Measurements from ENCODE around the gene PLK3.
"Not testable (repeated sequence)": the region's sequence is repeated elsewhere in the genome, so short reads cannot be mapped to it uniquely, and the experiment has no call there.

PLK3 gene

GRCh38 chr1:44788120-44788860 lies 11.9 kb upstream of the PLK3 start, which contains the start of gene BEST4:
Gene BEST4, minus strand, starts transcription at chr1:44788170. Its CDS starts 465 bp downstream, at chr1:44787705.
- DNase-seq: no peak

GRCh38 chr1:44790968-44791801 lies 9.0 kb upstream of the PLK3 start:
- no peak for DNase-seq

- no peak for DNase-seq
Observed at GRCh38 chr1:44792736-44793502, 7.3 kb upstream of the PLK3 start.

DNA sequence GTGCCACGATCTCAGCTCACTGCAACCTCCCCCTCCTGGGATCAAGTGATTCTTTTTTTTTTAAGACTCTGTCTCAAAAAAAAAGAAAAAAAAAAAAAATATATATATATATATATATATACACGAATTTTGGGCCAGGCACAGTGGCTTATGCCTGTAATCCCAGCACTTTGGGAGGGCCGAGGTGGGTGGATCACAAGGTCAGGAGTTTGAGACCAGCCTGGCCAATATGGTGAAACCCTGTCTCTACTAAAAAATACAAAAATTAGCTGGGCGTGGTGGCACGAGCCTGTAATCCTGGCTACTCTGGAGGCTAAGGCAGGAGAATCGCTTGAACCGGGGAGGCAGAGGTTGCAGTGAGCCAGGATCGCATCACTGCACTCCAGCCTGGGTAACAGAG lies 2.3 kb upstream of the PLK3 start:
- DNase-seq: not testable (repeated sequence)

GRCh38 chr1:44798481-44799365 lies 1.5 kb upstream of the PLK3 start:
- DNase-seq: no peak

GRCh38 chr1:44801491-44802305 lies 1.5 kb downstream of the PLK3 start:
- DNase-seq: no peak

GRCh38 chr1:44802306-44803061 lies 2.3 kb downstream of the PLK3 start:
- no peak for DNase-seq

GRCh38 chr1:44803062-44803311 lies 2.8 kb downstream of the PLK3 start:
- DNase-seq: no peak

DNA sequence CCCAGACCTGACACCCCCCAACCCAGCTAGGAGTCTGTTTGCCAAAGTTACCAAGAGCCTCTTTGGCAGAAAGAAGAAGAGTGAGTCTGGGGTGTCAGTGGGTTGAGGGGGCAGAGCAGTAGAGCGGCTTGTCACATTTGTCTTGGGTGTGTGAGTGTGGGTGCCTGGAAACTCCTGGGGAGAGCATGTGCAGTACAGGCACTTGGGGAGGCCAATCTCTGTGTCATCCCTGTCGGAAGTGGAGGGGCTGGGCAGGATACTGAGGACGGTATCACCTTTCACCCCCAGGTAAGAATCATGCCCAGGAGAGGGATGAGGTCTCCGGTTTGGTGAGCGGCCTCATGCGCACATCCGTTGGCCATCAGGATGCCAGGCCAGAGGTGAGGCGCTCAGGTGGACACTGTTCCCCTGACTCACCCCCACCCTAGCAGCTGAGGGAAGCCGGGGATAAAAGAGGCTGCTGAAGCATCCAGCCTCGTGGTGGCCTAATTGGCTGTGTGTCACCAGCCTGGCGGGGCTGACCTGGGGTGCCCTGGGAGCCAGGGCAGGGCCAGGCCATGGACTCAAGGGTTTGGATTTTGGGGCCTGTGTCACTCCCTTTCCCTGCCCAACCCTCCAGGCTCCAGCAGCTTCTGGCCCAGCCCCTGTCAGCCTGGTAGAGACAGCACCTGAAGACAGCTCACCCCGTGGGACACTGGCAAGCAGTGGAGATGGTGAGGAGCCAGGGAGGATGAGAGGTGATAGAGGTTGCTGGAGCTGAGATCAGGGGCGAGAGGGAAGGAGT lies 3.3 kb downstream of the PLK3 start:
- no peak for DNase-seq

GRCh38 chr1:44805311-44806024 lies 5.3 kb downstream of the PLK3 start:
- DNase-seq: no peak

GRCh38 chr1:44806025-44806703 lies 6.0 kb downstream of the PLK3 start:
- no peak for DNase-seq

DNA sequence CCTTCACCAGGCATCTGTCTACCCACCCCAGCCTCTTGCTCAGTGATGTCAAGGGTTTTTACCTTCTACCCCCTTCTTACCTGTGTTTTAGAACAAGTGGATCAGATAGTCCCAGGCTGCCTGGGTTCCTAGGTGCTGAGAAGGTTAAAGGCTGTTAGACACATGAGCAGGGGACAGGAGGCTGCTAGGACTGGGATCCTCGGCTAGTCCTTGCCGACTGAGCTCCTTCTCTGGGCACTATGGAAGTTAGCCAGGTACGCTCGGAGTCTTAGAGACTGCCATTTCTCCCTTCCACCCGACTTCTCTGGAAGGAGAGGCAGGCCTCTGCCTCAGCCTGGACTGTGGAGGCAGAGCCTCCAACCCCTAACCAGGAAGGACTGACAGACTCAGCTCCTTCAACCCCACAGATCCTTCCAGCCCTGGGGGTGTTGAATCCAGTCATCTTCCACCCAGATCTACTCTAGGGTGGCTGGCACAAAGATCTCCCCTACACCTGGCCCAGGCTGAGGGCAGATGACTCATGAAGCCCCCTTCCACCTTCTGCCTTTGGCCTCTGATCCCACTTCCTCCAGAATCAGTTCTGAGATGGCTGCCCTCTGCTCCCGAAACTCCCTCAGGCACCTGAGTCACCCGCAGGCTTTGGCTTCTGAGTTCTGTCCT lies 6.7 kb downstream of the PLK3 start, which contains the start of gene DYNLT4:
DYNLT4 (minus strand) TSS at position 648 of the 660 bp plus-strand sequence. CDS start 683 bp downstream, outside the sequence.
- peak; percentile 69 for DNase-seq

GRCh38 chr1:44807364-44808062 lies 7.3 kb downstream of the PLK3 start:
- DNase-seq: peak; percentile 99

DNA sequence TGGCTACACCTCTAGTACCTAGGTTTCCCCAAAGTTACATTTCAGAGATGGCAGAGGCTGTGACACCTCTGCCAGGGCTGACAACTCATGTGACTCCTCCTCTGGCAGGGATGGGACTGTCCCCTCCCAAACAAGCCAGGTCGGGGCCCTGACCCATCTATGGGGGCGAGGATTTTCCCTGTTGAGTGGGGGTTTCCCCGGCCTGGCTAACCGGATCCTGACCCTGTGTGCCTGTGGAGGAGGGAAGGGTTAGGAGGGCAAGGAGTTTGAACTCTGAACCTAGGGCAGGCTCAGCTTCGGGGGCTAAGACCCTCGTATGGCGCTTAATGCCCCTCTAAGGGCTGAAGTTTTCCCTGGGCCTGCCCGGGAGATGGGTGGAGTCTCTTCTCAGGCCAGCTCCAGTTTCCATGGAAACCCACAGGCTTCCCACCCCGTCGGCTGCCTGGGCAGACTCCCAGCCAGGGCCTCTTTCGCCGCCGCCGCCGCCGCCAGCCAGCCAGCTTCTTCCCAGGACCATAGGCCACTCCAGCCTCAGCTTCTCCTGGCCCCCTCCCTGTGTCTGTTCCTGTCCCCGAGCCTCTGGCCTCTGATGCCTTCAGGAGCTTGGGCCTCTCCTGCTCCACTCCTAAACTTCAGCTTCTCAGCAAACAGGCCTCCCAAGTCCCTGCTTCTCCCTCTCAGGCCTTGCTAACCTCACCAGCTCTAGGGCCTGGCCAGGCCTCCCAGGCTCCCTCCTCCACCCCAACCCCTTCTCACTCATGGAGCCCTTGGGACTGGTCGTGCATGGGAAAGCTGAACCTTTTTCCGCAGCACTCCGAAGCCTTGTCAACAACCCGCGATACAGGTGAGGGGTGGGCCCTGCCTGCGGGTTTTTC lies 8.1 kb downstream of the PLK3 start, which contains the start of gene BTBD19:
BTBD19 (plus strand) TSS at position 461 of the 875 bp plus-strand sequence; CDS start at position 759, 298 bp downstream.
- peak; percentile 52 for DNase-seq

DNA sequence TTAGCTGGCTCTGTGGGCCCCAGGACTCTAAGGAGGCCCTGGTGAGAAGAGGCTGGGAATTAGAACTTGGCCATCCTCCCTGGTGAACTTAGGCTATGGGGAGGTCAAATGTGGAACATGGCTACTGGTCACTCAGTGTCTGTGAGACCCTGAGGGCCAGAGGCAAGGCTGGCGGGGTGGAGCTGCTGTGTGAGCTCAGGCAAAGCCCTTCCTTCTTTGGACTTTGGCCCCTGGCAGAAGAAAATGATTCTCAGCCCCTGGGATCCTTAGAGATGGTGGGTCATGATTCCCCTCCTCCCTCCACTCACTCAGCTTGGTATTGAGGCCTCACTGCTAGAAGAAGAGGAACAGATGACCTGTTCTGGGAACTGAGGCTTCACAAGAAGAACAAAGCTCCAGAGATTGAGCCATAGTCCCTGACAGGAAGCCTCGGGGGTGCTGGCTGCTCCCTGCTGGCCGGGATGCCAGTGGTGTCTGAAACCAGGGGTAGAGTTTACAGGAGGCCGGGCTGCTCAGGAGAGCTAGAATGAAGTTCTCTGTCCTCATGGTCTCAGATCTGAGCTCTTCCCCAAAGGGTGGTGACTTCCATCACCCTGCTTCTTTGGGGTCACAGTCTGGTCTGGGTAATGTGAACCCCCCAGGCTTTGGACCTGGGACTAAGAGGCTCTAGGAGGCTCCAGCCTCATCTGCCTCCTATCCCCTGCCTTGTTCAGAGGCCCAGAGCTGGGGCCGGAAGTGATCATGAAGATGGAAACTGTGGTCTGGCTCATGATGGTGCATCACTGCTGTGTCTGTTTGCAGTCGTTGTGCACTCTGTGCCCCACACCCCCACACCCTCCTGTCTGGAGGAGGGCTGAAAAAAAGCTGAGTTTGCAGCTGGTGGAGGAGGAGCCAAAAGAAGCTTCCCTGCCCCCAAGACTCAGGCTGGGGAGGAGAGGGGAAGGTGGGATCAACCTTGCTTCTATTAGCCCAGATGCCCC lies 9.1 kb downstream of the PLK3 start:
- DNase-seq: no peak
